ENCODE data around the gene SVIL.

DNA sequence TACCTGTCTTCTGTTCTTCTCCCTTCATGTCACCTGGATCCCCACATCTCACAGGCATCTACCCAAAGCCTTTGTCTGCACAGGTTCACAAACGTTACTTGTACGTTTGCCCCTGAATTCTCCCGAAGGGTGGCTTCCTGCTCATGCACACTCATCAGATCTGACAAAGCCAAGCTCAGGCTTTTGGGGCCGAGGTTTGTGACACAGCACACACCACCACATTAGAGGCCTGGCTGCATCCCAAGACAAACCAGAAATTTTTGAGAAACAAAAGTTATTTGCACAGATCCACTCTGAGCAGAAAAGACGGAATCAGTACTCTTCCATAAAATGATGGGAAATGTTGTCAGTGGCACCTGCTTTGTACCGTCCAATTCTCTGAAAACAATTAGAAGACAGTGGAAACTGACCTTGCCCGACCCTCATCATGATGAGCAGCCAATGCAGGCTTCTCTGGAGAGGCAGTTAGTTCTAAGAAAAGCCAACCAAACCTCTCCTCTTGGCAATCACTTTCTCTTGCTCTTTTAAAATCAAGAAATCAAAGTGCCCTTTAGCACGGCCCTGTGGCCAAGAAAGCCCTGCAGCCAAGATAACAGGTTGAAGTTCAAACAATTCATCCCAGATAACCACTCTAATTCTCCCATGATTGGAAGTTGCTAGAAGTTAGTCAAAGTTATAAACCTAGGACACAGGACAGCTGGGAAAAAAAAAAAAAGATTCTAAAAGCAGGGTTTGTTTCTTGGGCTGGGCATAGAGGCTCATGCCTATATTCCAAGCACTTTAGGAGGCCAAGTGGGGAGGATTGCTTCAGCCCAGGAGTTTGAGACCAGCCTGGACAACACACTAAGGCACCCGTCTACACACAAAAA is 13.6 kb upstream of the SVIL start:
- TF ChIP-seq POLR2A (IDR thresholded peaks at IDR 0.05), result no peak
- TF ChIP-seq, protein P1, sequence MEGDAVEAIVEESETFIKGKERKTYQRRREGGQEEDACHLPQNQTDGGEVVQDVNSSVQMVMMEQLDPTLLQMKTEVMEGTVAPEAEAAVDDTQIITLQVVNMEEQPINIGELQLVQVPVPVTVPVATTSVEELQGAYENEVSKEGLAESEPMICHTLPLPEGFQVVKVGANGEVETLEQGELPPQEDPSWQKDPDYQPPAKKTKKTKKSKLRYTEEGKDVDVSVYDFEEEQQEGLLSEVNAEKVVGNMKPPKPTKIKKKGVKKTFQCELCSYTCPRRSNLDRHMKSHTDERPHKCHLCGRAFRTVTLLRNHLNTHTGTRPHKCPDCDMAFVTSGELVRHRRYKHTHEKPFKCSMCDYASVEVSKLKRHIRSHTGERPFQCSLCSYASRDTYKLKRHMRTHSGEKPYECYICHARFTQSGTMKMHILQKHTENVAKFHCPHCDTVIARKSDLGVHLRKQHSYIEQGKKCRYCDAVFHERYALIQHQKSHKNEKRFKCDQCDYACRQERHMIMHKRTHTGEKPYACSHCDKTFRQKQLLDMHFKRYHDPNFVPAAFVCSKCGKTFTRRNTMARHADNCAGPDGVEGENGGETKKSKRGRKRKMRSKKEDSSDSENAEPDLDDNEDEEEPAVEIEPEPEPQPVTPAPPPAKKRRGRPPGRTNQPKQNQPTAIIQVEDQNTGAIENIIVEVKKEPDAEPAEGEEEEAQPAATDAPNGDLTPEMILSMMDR (IDR thresholded peaks at IDR 0.05 in 8 of 11, conservative IDR thresholded peaks at IDR 0.05 in 3 of 11), result no peak

Measured in spleen (tissue), 7 donors.